Tibial nerve (tissue), 4 donors: ENCODE measurements around the gene ETFA. TPM values are rescaled to one million over a fixed set of nuclear protein-coding genes. Genes with fewer than 3 reads are reported as not detected.

Experiments used
- DNase-seq, 2 donors: peaks; one replicate each; pipeline ENCODE4 v3.0.0-alpha.2; 2019; ENCODE audit warnings: low spot score in 2 of 2
- H3K27ac ChIP-seq, 4 donors: fragments of 200-600 bp; sonication (generic) in 3 of 4; one replicate each; pipeline ENCODE4 v1.5.1; 2017 to 2019; ENCODE audit warnings: mild to moderate bottlenecking in 1 of 4
- H3K27me3 ChIP-seq, 2 donors: fragments of 200-600 bp; sonication (generic) in 1 of 2; one replicate each; pipeline versions ENCODE4 v1.5.1 to v1.6.0; 2017 to 2019
- H3K36me3 ChIP-seq, 3 donors: fragments of 200-600 bp; sonication (generic); one replicate each; pipeline ENCODE4 v1.5.1; 2018 to 2019
- H3K4me1 ChIP-seq, 4 donors: fragments of 200-600 bp; sonication (generic) in 3 of 4; one replicate each; pipeline ENCODE4 v1.5.1; 2017 to 2019
- H3K4me3 ChIP-seq, 4 donors: fragments of 200-600 bp; sonication (generic) in 3 of 4; one replicate each; pipeline ENCODE4 v1.5.1; 2017 to 2019; ENCODE audit warnings: mild to moderate bottlenecking in 1 of 4, moderate library complexity in 1 of 4
- H3K9me3 ChIP-seq, 4 donors: fragments of 200-600 bp; sonication (generic) in 3 of 4; one replicate each; pipeline ENCODE4 v1.5.1; 2017 to 2019
- EP300 ChIP-seq, 2 donors: sonication (generic); formaldehyde crosslinking; IDR thresholded peaks; one replicate each; pipeline ENCODE4 v1.6.1; 2017; ENCODE audit warnings: antibody characterized with exemption in 2 of 2, mild to moderate bottlenecking in 1 of 2
- POLR2A ChIP-seq, 2 donors: fragments of 450-650 bp; IDR thresholded peaks; one replicate each; pipeline ENCODE4 v1.6.1; 2017; ENCODE audit warnings: antibody characterized with exemption in 2 of 2, mild to moderate bottlenecking in 2 of 2, moderate library complexity in 2 of 2
- WGBS, 2 donors: methylation state at CpG; one replicate each; pipeline ENCODE4 v1.1.5; 2018; 5-methylcytosine and 5-hydroxymethylcytosine counted together
- total RNA-seq, 4 donors: library from RNA; depleted of rRNA; stranded (reverse); fragments of >200 nt; gene quantifications; one replicate each; pipeline ENCODE4 v1.1.0, GENCODE V29; 2016
- TF ChIP-seq, protein P1 (sequence below), 5 experiments: fragments of 200-600 bp in 3 of 5; fragments of 450-650 bp in 2 of 5; sonication (generic) in 3 of 5; IDR thresholded peaks; one replicate each; pipeline ENCODE4 v1.5.1; 2016 to 2019; ENCODE audit warnings: antibody characterized with exemption in 5 of 5, mild to moderate bottlenecking in 3 of 5, moderate library complexity in 2 of 5

The ETFA gene
- total RNA-seq, 4 donors from 2014 or later = 59.2 to 96.9 (median 75.5) TPM

DNA sequence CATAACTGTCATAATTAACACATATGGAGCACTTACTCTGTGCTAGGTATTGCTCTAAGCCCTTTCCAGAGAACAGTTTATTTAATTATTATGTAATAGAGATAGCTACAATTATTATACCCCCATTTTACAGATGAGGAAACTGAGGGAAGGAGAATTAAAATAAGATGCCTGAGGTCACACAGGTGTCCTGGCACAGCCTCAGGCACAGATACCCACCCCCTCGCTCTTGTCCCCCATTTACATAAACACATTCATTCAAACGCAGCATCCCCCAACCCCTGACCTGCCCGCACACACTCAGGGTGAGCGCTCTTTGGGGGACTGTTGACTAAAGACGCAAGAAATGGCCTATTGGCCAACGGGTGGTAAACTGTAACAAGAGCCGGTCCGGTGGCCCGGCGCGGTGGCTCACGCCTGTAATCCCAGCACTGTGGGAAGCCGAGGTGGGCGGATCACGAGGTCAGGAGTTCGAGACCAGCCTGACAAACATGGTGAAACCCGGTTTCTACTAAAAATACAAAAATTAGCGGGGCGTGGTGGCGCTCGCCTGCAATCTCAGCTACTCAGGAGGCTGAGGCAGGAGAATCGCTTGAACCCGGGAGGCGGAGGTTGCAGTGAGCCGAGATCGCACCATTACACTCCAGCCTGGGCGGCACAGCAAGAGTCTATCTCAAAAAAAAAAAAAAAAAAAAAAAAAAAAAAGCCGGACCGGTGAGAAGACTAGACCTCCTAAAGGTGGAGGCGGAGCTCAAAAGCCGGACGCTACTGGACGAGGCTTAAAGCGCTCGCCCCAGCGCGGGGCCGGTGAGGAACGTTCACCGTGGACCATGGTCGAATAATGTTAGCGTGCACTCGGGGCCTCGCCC, 23.4 kb upstream of the ETFA start:
- H3K27me3 ChIP-seq = peaks cover 16 to 86% of the 10 kb centered on the region in 2 donors
- H3K27ac ChIP-seq = no peak overlapping the region
- H3K4me1 ChIP-seq = peaks cover 0 to 44% (median 22%) of the 10 kb centered on the region in 4 donors
- H3K9me3 ChIP-seq = no peaks in the 10 kb centered on the region
- TF ChIP-seq, protein P1, sequence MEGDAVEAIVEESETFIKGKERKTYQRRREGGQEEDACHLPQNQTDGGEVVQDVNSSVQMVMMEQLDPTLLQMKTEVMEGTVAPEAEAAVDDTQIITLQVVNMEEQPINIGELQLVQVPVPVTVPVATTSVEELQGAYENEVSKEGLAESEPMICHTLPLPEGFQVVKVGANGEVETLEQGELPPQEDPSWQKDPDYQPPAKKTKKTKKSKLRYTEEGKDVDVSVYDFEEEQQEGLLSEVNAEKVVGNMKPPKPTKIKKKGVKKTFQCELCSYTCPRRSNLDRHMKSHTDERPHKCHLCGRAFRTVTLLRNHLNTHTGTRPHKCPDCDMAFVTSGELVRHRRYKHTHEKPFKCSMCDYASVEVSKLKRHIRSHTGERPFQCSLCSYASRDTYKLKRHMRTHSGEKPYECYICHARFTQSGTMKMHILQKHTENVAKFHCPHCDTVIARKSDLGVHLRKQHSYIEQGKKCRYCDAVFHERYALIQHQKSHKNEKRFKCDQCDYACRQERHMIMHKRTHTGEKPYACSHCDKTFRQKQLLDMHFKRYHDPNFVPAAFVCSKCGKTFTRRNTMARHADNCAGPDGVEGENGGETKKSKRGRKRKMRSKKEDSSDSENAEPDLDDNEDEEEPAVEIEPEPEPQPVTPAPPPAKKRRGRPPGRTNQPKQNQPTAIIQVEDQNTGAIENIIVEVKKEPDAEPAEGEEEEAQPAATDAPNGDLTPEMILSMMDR (IDR thresholded peaks at IDR 0.05) = no peak
- no peak for TF ChIP-seq EP300 (IDR thresholded peaks at IDR 0.05)
- TF ChIP-seq POLR2A (IDR thresholded peaks at IDR 0.05) = no peak
- 24 to 26% methylated on average over 44 of the region's 44 CpGs for WGBS, 2 donors
- DNase-seq = no peak
- H3K36me3 ChIP-seq = no peaks in the 10 kb centered on the region
- no peak overlapping the region for H3K4me3 ChIP-seq

DNA sequence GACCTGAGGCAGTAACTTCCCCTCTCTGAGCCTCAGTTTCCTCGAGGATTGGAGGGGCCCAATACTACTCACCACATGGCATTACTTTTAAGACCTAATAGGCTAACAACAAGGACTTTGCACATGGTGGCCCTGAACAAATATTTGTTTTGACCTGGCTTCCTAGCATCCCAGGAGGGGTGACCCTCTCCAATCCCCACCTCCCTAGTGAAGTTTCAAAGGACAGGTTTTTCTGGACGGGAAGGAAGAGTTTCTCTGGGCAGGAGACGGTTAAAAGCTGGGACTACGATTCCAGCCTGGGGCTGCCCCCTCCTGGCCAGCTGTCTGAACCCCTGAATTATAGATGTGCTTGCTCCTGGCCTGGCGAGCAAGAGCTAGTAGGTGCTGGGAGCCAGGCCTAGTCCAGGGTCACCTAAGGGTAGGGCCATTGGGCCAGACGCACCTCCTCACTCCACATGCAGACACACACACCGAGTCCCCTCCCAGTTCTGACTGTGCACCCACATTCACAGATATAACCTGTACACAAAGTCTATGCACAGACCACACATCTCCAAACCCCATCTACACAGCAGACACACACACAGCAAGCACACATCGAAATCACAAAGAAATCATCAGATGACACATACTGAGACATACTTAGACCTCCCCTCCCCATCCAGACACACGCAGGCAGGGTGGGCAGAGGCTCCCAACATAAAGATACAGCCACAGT, 22.6 kb upstream of the ETFA start:
- H3K36me3 ChIP-seq = no peaks in the 10 kb centered on the region
- H3K4me1 ChIP-seq = peaks cover 0 to 37% (median 18%) of the 10 kb centered on the region in 4 donors
- TF ChIP-seq, protein P1 (IDR thresholded peaks at IDR 0.05) = no peak
- no peak for TF ChIP-seq EP300 (IDR thresholded peaks at IDR 0.05)
- no peak for TF ChIP-seq POLR2A (IDR thresholded peaks at IDR 0.05)
- no peak for DNase-seq
- peaks cover 14 to 82% of the 10 kb centered on the region in 2 donors for H3K27me3 ChIP-seq
- 44 to 48% methylated on average over 9 of the region's 9 CpGs for WGBS, 2 donors
- H3K9me3 ChIP-seq = no peaks in the 10 kb centered on the region
- no peak overlapping the region for H3K27ac ChIP-seq
- no peak overlapping the region for H3K4me3 ChIP-seq

DNA sequence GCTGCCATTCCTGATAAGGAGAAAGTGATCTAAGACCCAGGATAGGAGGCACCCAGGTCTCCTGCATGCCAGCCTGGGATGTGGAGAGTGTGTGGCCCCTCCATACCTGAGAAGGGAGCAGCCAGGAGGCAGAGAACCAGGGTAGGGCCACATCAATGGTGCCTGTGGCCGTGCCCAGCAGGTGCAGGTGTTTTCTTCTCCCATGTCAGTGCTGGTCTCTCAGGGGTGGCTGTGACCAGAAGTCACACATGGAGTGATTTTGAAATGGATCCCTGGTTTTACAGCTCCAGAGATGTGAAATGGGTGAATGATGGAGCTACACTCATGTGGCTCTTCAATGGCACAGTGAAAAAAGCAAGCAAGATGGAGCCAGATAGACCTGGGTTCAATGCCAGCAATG, 22.0 kb upstream of the ETFA start:
- peaks cover 14 to 79% of the 10 kb centered on the region in 2 donors for H3K27me3 ChIP-seq
- H3K36me3 ChIP-seq = no peaks in the 10 kb centered on the region
- DNase-seq = no peak
- peaks cover 0 to 33% (median 18%) of the 10 kb centered on the region in 4 donors for H3K4me1 ChIP-seq
- TF ChIP-seq EP300 (IDR thresholded peaks at IDR 0.05) (no peak), POLR2A (IDR thresholded peaks at IDR 0.05) (no peak)
- TF ChIP-seq, protein P1 (IDR thresholded peaks at IDR 0.05) = no peak
- H3K27ac ChIP-seq = no peak overlapping the region
- WGBS, 2 donors = 90 to 100% methylated on average over 1 of the region's 1 CpG
- no peaks in the 10 kb centered on the region for H3K9me3 ChIP-seq
- no peak overlapping the region for H3K4me3 ChIP-seq

DNA sequence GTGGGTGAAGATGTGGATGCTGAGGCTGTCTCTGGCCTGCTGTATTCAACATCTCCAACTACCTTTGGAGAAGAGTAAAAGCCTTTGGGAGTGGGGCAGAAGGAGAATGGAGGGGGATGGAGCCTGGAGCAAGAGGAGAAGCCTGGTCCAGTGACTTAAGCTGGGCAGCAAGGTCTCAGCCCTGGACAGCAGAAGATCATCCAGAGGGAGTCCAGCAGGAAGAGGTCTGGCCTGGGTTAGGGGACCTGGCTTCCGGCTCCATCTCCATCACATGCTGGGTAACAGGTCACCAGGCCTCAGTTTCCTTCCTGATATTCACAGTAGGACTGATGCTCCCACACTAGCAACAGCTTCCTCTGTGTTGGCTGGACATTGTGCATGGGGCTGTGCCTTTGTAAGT, 21.5 kb upstream of the ETFA start:
- Histone ChIP-seq H3K9me3 (no peaks in the 10 kb centered on the region), H3K36me3 (no peaks in the 10 kb centered on the region), H3K4me3 (no peak overlapping the region), H3K27ac (no peak overlapping the region), H3K27me3 (peaks cover 14 to 79% of the 10 kb centered on the region in 2 donors), H3K4me1 (peaks cover 0 to 28% (median 14%) of the 10 kb centered on the region in 4 donors)
- DNase-seq = no peak
- TF ChIP-seq POLR2A (IDR thresholded peaks at IDR 0.05) (no peak), EP300 (IDR thresholded peaks at IDR 0.05) (no peak)
- TF ChIP-seq, protein P1 (IDR thresholded peaks at IDR 0.05) = no peak
- WGBS, 2 donors = 100% methylated on average over 1 of the region's 1 CpG
